C4-2B (cell line): Measurements from ENCODE around the gene FNIP2.

Experiments
- ZFX ChIP-seq: fragments of 450-650 bp; IDR thresholded peaks from 2 replicates; pipeline ENCODE4 v1.6.1; 2017
- TF ChIP-seq, protein P1 (sequence below): fragments of 450-650 bp; conservative IDR thresholded peaks from 2 replicates; pipeline ENCODE4 v1.5.1; 2017; ENCODE audit warnings: mild to moderate bottlenecking

DNA sequence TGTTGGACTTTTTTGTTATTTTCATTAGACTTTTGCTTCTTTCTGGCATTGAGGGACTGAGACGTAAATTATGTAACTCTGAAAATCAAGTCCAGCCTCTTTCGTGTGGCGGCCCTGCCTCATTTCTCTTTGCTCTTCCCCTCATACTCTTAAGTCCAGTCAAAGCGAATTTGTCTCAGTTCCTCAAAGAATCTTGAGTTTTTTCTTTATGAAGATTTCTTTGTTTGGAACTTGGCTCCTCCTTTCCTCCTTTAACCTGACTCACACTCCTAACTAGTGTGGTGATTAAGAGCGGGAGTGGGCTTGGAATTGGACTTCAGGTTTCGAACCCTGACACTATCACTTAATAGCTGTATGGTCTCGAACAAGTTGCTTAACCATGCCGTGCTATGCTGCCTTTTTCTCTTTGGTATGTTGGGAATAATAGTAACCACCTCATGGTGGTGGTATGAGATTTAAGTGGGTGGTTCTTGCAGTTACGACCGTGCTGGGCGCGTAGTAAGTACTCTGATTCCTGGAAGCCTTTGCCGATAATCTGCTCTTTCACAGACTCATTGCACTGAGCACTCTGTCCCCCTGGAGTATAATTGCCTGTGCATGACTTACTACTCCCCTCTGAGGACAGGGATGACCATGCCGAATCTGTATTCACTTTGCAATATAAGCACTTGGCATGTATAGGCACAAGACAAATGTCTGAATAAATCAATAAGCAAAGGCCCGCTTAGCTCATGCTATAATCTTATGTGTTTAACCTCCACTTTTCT, 19.1 kb downstream of the FNIP2 start:
- TF ChIP-seq, protein P1, sequence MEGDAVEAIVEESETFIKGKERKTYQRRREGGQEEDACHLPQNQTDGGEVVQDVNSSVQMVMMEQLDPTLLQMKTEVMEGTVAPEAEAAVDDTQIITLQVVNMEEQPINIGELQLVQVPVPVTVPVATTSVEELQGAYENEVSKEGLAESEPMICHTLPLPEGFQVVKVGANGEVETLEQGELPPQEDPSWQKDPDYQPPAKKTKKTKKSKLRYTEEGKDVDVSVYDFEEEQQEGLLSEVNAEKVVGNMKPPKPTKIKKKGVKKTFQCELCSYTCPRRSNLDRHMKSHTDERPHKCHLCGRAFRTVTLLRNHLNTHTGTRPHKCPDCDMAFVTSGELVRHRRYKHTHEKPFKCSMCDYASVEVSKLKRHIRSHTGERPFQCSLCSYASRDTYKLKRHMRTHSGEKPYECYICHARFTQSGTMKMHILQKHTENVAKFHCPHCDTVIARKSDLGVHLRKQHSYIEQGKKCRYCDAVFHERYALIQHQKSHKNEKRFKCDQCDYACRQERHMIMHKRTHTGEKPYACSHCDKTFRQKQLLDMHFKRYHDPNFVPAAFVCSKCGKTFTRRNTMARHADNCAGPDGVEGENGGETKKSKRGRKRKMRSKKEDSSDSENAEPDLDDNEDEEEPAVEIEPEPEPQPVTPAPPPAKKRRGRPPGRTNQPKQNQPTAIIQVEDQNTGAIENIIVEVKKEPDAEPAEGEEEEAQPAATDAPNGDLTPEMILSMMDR = no peak
- TF ChIP-seq ZFX = no peak
